HepG2 (cell line): ENCODE measurements around the gene ZNF563. TPM values are rescaled to one million over a fixed set of nuclear protein-coding genes. Genes with fewer than 3 reads are reported as not detected.

ENCODE experiments used
- BHLHE40 ChIP-seq: IDR thresholded peaks from 2 replicates; pipeline ENCODE4 v1.6.1; 2011; ENCODE audit warnings: low read length, improper control_type of control experiment
- BRCA1 ChIP-seq: sonication (generic); formaldehyde crosslinking; IDR thresholded peaks from 2 replicates; pipeline ENCODE4 v1.4.0; 2020; ENCODE audit warnings: missing genetic modification reagents
- CBX5 ChIP-seq: sonication (generic); formaldehyde crosslinking; IDR thresholded peaks from 2 replicates; pipeline ENCODE4 v1.4.0; 2020; ENCODE audit warnings: missing genetic modification reagents, borderline replicate concordance
- FOXK1 ChIP-seq: sonication (generic); formaldehyde crosslinking; IDR thresholded peaks from 2 replicates; pipeline ENCODE4 v1.4.0; 2020; ENCODE audit warnings: low read depth, missing genetic modification reagents, borderline replicate concordance
- GATAD2A ChIP-seq: IDR thresholded peaks from 2 replicates; pipeline ENCODE4 v1.6.1; 2016
- KAT2B ChIP-seq: fragments of 150-350 bp; IDR thresholded peaks from 2 replicates; pipeline ENCODE4 v1.6.1; 2014; ENCODE audit warnings: low read depth, low read length, borderline replicate concordance
- KAT8 ChIP-seq: IDR thresholded peaks from 2 replicates; pipeline ENCODE4 v1.6.1; 2016; ENCODE audit warnings: missing genetic modification reagents, missing compliant biosample characterization
- KLF9 ChIP-seq: IDR thresholded peaks from 2 replicates; pipeline ENCODE4 v1.6.1; 2016; ENCODE audit warnings: low read depth
- LCORL ChIP-seq, 2 experiments: fragments of 450-650 bp in 1 of 2; sonication (generic) in 1 of 2; formaldehyde crosslinking in 1 of 2; IDR thresholded peaks; 2 replicates each; pipeline versions ENCODE4 v1.5.0 to v1.6.1; 2017 to 2020; ENCODE audit warnings: antibody characterized with exemption in 1 of 2, missing genetic modification reagents in 1 of 2
- PAXIP1 ChIP-seq: sonication (generic); formaldehyde crosslinking; conservative IDR thresholded peaks from 2 replicates; pipeline ENCODE4 v1.4.0; 2020; ENCODE audit warnings: mild to moderate bottlenecking, missing genetic modification reagents, moderate library complexity
- PBX3 ChIP-seq: sonication (generic); formaldehyde crosslinking; IDR thresholded peaks from 2 replicates; pipeline ENCODE4 v1.8.1; 2023; ENCODE audit warnings: missing genetic modification reagents, inconsistent platforms, borderline replicate concordance
- PHF20 ChIP-seq: sonication (generic); formaldehyde crosslinking; IDR thresholded peaks from 2 replicates; pipeline ENCODE4 v1.5.0; 2020; ENCODE audit warnings: mild to moderate bottlenecking, missing genetic modification reagents
- POLR2AphosphoS5 ChIP-seq: IDR thresholded peaks from 2 replicates; pipeline ENCODE4 v1.6.1; 2012; ENCODE audit warnings: low read depth, low read length
- RNF219 ChIP-seq: sonication (generic); formaldehyde crosslinking; IDR thresholded peaks from 2 replicates; pipeline ENCODE4 v1.5.0; 2020; ENCODE audit warnings: mild to moderate bottlenecking, missing genetic modification reagents
- STAG1 ChIP-seq: sonication (generic); formaldehyde crosslinking; IDR thresholded peaks from 2 replicates; pipeline ENCODE4 v1.4.0; 2020; ENCODE audit warnings: missing genetic modification reagents
- ZFP36L1 ChIP-seq: sonication (generic); formaldehyde crosslinking; IDR thresholded peaks from 2 replicates; pipeline ENCODE4 v1.8.0; 2022; ENCODE audit warnings: mild to moderate bottlenecking, missing genetic modification reagents, moderate library complexity
- ZFP91 ChIP-seq: sonication (generic); formaldehyde crosslinking; IDR thresholded peaks from 2 replicates; pipeline ENCODE4 v1.9.0; 2022; ENCODE audit warnings: missing genetic modification reagents, mild to moderate bottlenecking, borderline replicate concordance
- ZNF232 ChIP-seq: sonication (generic); formaldehyde crosslinking; IDR thresholded peaks from 2 replicates; pipeline ENCODE4 v1.4.0; 2020; ENCODE audit warnings: missing genetic modification reagents, borderline replicate concordance
- ZSCAN30 ChIP-seq: sonication (generic); formaldehyde crosslinking; IDR thresholded peaks from 2 replicates; pipeline ENCODE4 v1.5.0; 2020; ENCODE audit warnings: mild to moderate bottlenecking, missing genetic modification reagents
- polyA plus RNA-seq, 8 experiments: library from polyadenylated mRNA; depleted of rRNA in 3 of 8; stranded (reverse) in 7 of 8; unstranded in 1 of 8; fragments of >200 nt; fragmentation: Illumina TruSeq in 4 of 8; extraction: Trizol in 4 of 8; gene quantifications; 2 replicates each; pipeline versions ENCODE4 v1.2.1 to v1.2.3, GENCODE V29; 2011 to 2016; ENCODE audit warnings: low read depth in 4 of 8, missing spikeins in 1 of 8, mixed read lengths in 1 of 8; ENCODE audit not compliant: insufficient read depth in 1 of 8
- total RNA-seq, 5 experiments: library from RNA; depleted of rRNA; stranded (reverse); fragments of >200 nt; fragmentation: Illumina TruSeq; extraction: Trizol; gene quantifications; 2 replicates each; pipeline ENCODE4 v1.2.3, GENCODE V29; 2016; ENCODE audit warnings: low read depth in 1 of 5

ZNF563 gene
- total and polyA plus RNA-seq, 2 of the 13 experiments (the other 11 are each of a cell fraction or from before 2014, with no cell fraction given): 7.5 to 19.5 TPM

- TF ChIP-seq ZFP91 (CRISPR knock-in tag): peak; percentile 92
- TF ChIP-seq STAG1: peak; percentile 1; the same call in 1 of the 2 replicates
- TF ChIP-seq CBX5: peak; percentile 48
- TF ChIP-seq PAXIP1 (CRISPR knock-in tag): 0 out of 2 replicates have a peak, but pooled peaks have one; percentile 8
- 0 out of 2 replicates have a peak, but pooled peaks have one; percentile 41 for TF ChIP-seq BRCA1 (CRISPR knock-in tag)
- no peak; the same call in 1 of the 2 replicates for TF ChIP-seq RNF219 (CRISPR knock-in tag)
- peak; percentile 53; the same call in 1 of the 2 replicates for TF ChIP-seq FOXK1 (CRISPR knock-in tag)
- peak; percentile 18; the same call in 1 of the 2 replicates for TF ChIP-seq GATAD2A (CRISPR knock-in tag)
- TF ChIP-seq KAT2B: no peak
- peak; percentile 78; the same call in 1 of the 2 replicates for TF ChIP-seq ZSCAN30
- TF ChIP-seq PHF20 (CRISPR knock-in tag): peak; percentile 50
- peak; percentile 71 for TF ChIP-seq KAT8
- TF ChIP-seq ZFP36L1: 0 out of 2 replicates have a peak, but pooled peaks have one; percentile 84
- peak; percentile 98 for TF ChIP-seq POLR2AphosphoS5
- no peak; the same call in 1 of the 2 replicates for TF ChIP-seq BHLHE40
- TF ChIP-seq PBX3: peak; percentile 89; the same call in 1 of the 2 replicates
- peak; percentile 46; the same call in 1 of the 2 replicates for TF ChIP-seq KLF9 (CRISPR knock-in tag)
- 0 out of 2 replicates have a peak, but pooled peaks have one; percentile 33 for TF ChIP-seq ZNF232 (CRISPR knock-in tag)
- no peak for TF ChIP-seq LCORL (IDR thresholded peaks at IDR 0.05)
- TF ChIP-seq LCORL (CRISPR knock-in tag; IDR thresholded peaks at IDR 0.05): peak; percentile 35; the same call in 1 of the 2 replicates
These were observed at the start of gene ZNF563 (continued) for GRCh38 chr19:12333162-12334159.
